SK-N-DZ (cell line): ENCODE data around the gene STEAP4.
"Not testable (repeated sequence)": the region's sequence is repeated elsewhere in the genome, so short reads cannot be mapped to it uniquely, and the experiment has no call there.

Experiments
- DNase-seq: peaks from one replicate; pipeline ENCODE4 v3.0.0-alpha.2; 2015; ENCODE audit warnings: low spot score

Gene STEAP4

DNA sequence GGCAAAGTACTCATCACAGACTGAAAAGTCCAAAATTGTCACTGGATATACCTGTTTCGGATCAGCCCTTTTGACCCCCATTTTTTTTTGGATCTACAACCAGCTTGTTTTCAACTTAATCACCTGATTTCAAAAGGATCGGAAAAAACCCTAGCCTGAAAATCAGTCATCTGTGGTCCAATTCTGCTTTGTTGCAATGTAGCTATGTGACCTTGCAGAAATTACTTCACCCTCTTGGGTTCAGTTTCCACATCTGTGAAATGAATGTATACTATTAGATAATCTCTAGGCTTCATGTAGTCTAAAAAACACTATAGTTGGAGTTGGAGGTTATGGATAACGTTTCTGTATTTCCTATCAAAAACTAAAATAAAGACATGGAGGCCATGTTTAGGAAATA is 37.1 kb downstream of the STEAP4 start:
- no peak for DNase-seq

- DNase-seq = no peak
Measured at GRCh38 chr7:88268858-88269257, 37.8 kb downstream of the STEAP4 start.

DNA sequence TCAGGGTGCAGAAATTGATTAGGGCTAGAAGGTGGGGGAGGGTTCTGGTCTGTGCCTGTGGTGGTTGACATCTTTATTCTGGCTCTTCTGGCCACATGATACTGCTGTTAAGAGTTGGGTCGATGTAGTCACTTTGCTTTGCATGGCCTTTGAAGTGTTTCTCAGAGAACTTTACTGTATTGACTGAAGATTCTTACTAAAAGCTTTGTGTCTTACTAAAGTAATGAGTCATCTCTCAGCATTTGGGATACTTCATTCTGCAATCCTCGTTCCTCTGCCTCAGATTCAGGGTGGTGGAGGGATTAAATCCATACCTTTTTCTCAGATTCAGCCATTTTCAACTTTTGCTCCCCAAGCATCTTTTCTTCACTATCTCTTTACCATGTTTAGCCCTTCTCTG is 38.6 kb downstream of the STEAP4 start:
- DNase-seq = no peak

GRCh38 chr7:88267421-88267820 is 39.3 kb downstream of the STEAP4 start:
- DNase-seq = no peak

- not testable (repeated sequence) for DNase-seq
Measured at GRCh38 chr7:88264987-88265386, 41.7 kb downstream of the STEAP4 start.

- DNase-seq = no peak
Measured at GRCh38 chr7:88262562-88262961, 44.1 kb downstream of the STEAP4 start.

DNA sequence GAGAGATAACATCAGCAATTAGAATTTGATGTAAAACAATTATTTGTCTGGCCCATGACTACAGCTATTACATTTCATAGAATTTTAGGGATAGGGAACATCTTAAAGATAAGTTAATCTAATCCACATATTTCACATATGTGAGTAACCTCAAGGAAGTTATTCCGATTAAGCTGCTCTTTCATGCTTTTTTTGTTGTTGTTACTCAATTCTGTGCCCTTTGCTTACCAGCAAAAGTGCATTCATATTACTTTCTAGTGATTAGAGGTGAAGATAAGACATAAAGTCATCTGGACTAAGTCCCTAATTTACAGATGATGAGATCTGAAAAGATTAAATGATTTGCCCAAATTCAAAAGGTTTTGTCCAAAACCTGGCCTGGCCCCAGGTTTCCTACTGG is 46.0 kb downstream of the STEAP4 start:
- DNase-seq = peak; percentile 52

- DNase-seq = no peak
Measured at GRCh38 chr7:88259656-88260380, 46.9 kb downstream of the STEAP4 start.

DNA sequence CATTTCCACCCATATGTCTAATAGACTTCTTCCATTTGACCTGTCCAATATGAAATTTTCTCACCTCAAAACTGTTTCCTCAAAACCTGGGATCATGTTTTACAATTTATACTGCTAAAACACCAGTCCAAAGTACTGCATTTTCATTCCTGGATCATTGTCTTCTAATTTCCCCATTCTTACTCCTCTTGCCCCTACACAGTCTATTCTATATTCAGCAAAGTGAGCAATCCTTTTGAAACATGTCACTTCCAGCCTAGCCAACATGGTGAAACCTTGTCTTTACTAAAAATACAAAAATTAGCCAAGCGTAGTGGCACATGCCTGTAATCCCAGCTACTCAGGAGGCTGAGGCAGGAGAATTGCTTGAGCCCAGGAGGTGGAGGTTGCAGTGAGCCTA is 48.4 kb downstream of the STEAP4 start:
- DNase-seq = not testable (repeated sequence)

DNA sequence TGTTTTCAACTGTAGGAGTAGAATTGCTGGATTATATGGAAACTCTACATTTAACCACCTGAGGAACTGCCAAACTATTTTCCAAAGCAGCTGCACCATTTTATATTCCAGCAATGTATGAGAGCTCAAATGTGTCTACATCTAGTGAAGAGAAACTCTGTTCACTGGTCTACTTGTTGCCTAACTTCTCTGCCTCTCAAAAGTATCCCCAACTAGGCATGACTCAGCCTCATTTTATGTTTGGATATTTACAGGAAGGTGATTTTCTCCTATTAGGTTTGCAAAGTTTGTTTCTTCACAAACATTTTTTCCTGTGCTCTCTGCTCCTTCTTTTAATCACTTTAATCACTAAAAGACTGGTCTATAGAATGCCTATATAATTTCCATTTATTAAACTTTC is 49.8 kb downstream of the STEAP4 start:
- no peak for DNase-seq

- DNase-seq = no peak
Measured at GRCh38 chr7:88254721-88255424, 51.8 kb downstream of the STEAP4 start.

GRCh38 chr7:88253640-88254039 is 53.1 kb downstream of the STEAP4 start:
- no peak for DNase-seq

- DNase-seq = peak; percentile 13
Measured at GRCh38 chr7:88244258-88244657, 62.4 kb downstream of the STEAP4 start.

- peak; percentile 75 for DNase-seq
Measured at GRCh38 chr7:88243345-88243909, 63.3 kb downstream of the STEAP4 start.

DNA sequence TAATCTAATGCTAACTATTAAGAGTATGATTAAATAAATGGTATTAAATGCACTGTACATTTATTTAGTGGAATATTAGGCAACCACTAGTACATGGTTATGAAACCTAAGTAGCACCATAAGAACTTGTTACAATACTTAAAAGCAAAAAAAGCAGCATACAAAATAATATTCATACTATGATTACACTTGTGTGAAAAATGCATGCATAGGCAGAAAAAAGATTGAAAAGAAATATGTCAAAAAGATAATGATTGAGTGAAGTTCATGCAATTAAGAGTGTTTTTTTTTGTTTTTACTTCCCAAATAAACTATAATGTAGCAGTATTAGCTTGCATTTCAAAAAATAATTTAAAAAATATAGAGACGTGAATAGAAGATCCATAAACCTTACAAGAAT is 66.8 kb downstream of the STEAP4 start:
- no peak for DNase-seq

GRCh38 chr7:88233828-88234227 is 72.9 kb downstream of the STEAP4 start:
- DNase-seq = no peak

GRCh38 chr7:88230646-88231045 is 76.0 kb downstream of the STEAP4 start:
- no peak for DNase-seq

- DNase-seq = no peak
Measured at GRCh38 chr7:88229302-88229995, 77.2 kb downstream of the STEAP4 start.

- DNase-seq = no peak
Measured at GRCh38 chr7:88226886-88227516, 79.7 kb downstream of the STEAP4 start.

DNA sequence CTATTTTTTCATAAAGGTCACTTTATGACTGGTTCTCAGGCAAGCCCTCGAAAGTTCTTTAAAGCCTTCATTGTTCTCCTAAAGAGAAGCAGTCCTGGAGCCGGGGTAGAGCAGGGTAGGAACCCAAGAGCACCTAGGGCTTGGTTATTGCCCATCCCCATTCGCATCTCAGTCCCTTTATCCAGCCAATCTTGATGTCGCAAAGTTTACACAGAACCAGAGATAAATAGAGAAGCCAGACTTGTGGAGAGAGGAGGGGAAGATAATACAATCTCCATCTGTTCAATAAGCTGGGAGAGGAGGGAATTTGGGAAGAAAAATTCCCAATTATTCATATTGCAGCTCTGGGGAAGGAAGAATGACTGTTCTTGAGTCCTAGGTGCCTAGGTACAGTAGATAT is 80.5 kb downstream of the STEAP4 start:
- DNase-seq = no peak

- DNase-seq = no peak
Measured at GRCh38 chr7:88224601-88225275, 82.0 kb downstream of the STEAP4 start.
